Measurements from ENCODE around the gene BNIP5. TPM values are rescaled to one million over a fixed set of nuclear protein-coding genes. Genes with fewer than 3 reads are reported as not detected.

BNIP5 gene
- total RNA-seq, 1 donor from 2014 or later = under 0.01 TPM

GRCh38 chr6:36273802-36274514, 62.7 kb downstream of the BNIP5 start:
- FAIRE-seq = no peak
- no peak for DNase-seq (ENCODE audit: low spot score in 2 of 2)

GRCh38 chr6:36273067-36273466, 63.6 kb downstream of the BNIP5 start:
- FAIRE-seq = no peak
- DNase-seq (ENCODE audit: low spot score in 2 of 2) = no peak

GRCh38 chr6:36272234-36272633, 64.5 kb downstream of the BNIP5 start:
- DNase-seq (ENCODE audit: low spot score in 2 of 2) (no peak), FAIRE-seq (no peak)

GRCh38 chr6:36269834-36270705, 66.6 kb downstream of the BNIP5 start, which contains the start of gene PNPLA1:
TSS of gene PNPLA1 (plus strand) at chr6:36270060. CDS start at chr6:36270460, 400 bp downstream.
- FAIRE-seq (no peak), DNase-seq (ENCODE audit: low spot score in 2 of 2) (no peak)

- no peak for FAIRE-seq
- DNase-seq (ENCODE audit: low spot score in 2 of 2) = no peak
Measured at GRCh38 chr6:36268478-36269275, 68.0 kb downstream of the BNIP5 start.

GRCh38 chr6:36267731-36268477, 68.8 kb downstream of the BNIP5 start:
- FAIRE-seq = no peak
- DNase-seq (ENCODE audit: low spot score in 2 of 2) = no peak

- DNase-seq (ENCODE audit: low spot score in 2 of 2) (no peak), FAIRE-seq (no peak)
Measured at GRCh38 chr6:36266913-36267644, 69.6 kb downstream of the BNIP5 start.

Other genes starting within 250 kb of the BNIP5 start
- 1.2 TPM for gene MAPK13, start 206.4 kb downstream of the BNIP5 start, total RNA-seq
- gene BRPF3, start 140.1 kb downstream of the BNIP5 start, total RNA-seq = 17.9 TPM
- gene PNPLA1, start 66.8 kb downstream of the BNIP5 start, total RNA-seq = not detected
- not detected for gene ETV7, start 50.8 kb upstream of the BNIP5 start, total RNA-seq
- gene PXT1, start 106.0 kb upstream of the BNIP5 start, total RNA-seq = not detected
- 68.1 TPM for gene KCTD20, start 106.1 kb upstream of the BNIP5 start, total RNA-seq
- 9.8 TPM for gene STK38, start 210.6 kb upstream of the BNIP5 start, total RNA-seq

Data from frontal cortex (tissue), 4 donors.